ENCODE measurements around the gene BRINP1.

- TF ChIP-seq POLR2A (IDR thresholded peaks at IDR 0.05) (no peak), CTCF (IDR thresholded peaks at IDR 0.05) (peak in 2 of 7 experiments; percentile 11 to 21)
These were observed 6.7 kb upstream of the BRINP1 start for GRCh38 chr9:119375892-119376291.
